K562 (cell line): ENCODE measurements around the gene SHANK2. TPM values are rescaled to one million over a fixed set of nuclear protein-coding genes. Genes with fewer than 3 reads are reported as not detected.
"Not testable (repeated sequence)": the region's sequence is repeated elsewhere in the genome, so short reads cannot be mapped to it uniquely, and the experiment has no call there.

ENCODE experiments used
- ATAC-seq: fragments of 200-7000 bp; cut with Tn5 transposase; 3 replicates; pipeline ENCODE4 v1.9.1; 2020; ENCODE audit warnings: moderate library complexity
- BruUV-seq: library from RNA; stranded (reverse); fragments of 400-500 nt; replicated peaks from 2 replicates; lab custom pipeline; 2021; lab: Mats Ljungman, UMichigan
- CTCF ChIA-PET: fragments of 300-600 bp; formaldehyde crosslinking; extraction: SDS; loops from one replicate; lab custom pipeline; 2021; ENCODE audit warnings: low intra/inter-chr PET ratio; lab: Yijun Ruan, JAX
- POLR2A ChIA-PET: fragments of 300-600, 350-650 bp; sonication (Branson Sonifier 250); formaldehyde crosslinking; extraction: SDS; loops from one replicate; lab custom pipeline; 2021; ENCODE audit warnings: antibody characterized with exemption, inconsistent platforms; lab: Yijun Ruan, JAX
- DNase-seq, 4 experiments: peaks; one replicate each; pipeline versions ENCODE4 v3.0.0 to v3.0.0-alpha.2; 2011 to 2018; ENCODE audit warnings: low spot score in 3 of 4, mixed read lengths in 3 of 4; ENCODE audit errors: extremely low read depth in 1 of 4
- FAIRE-seq: peaks from 2 replicates; lab custom pipeline; 2011; peaks lifted over from hg19 to GRCh38; lab: Jason Lieb, UNC
- H2AFZ ChIP-seq: 2 replicates; pipeline ENCODE4 v1.6.0; 2011; ENCODE audit warnings: low read depth, low read length, control low read depth, inconsistent platforms
- H3K27ac ChIP-seq: fragments of 200-600 bp; 3 replicates; pipeline ENCODE4 v1.8.0; 2011; ENCODE audit warnings: low read depth, mild to moderate bottlenecking, control low read depth, inconsistent platforms, low read length, moderate library complexity, mixed read lengths; ENCODE audit errors: extremely low read depth
- H3K27me3 ChIP-seq, 2 experiments: fragments of 300-600 bp in 1 of 2; 2 replicates in 1 of 2; 3 replicates in 1 of 2; pipeline versions ENCODE4 v1.6.0 to v1.8.0; 2011; ENCODE audit warnings: inconsistent platforms in 2 of 2, low read length in 2 of 2, mild to moderate bottlenecking in 1 of 2, mixed read lengths in 1 of 2, moderate library complexity in 1 of 2; ENCODE audit not compliant: control insufficient read depth in 2 of 2, insufficient read depth in 2 of 2
- H3K36me3 ChIP-seq: fragments of 300-600 bp; 3 replicates; pipeline ENCODE4 v1.8.0; 2011; ENCODE audit warnings: mild to moderate bottlenecking, low read length, inconsistent platforms; ENCODE audit not compliant: control insufficient read depth, insufficient read depth
- H3K4me1 ChIP-seq, 2 experiments: fragments of 200-600 bp in 1 of 2; replicated peaks in 1 of 2; 2 replicates in 1 of 2; 3 replicates in 1 of 2; pipeline versions ENCODE4 v1.5.1 to v1.8.0; 2011; ENCODE audit warnings: inconsistent platforms in 2 of 2, low read length in 2 of 2, mild to moderate bottlenecking in 1 of 2, mixed read lengths in 1 of 2, moderate library complexity in 1 of 2; ENCODE audit not compliant: control insufficient read depth in 2 of 2, insufficient read depth in 2 of 2
- H3K4me2 ChIP-seq: 2 replicates; pipeline ENCODE4 v1.6.1; 2011; ENCODE audit warnings: low read length, control low read depth, inconsistent platforms, mixed read lengths; ENCODE audit not compliant: insufficient read depth
- H3K4me3 ChIP-seq: fragments of 200-600 bp; sonication (generic), shearing (Covaris generic); 2 replicates; pipeline ENCODE4 v1.5.1; 2016; ENCODE audit warnings: control low read depth, inconsistent platforms
- H3K79me2 ChIP-seq: fragments of 200-600 bp; 3 replicates; pipeline ENCODE4 v1.8.0; 2011; ENCODE audit warnings: low read length, inconsistent platforms; ENCODE audit not compliant: control insufficient read depth, insufficient read depth
- H3K9ac ChIP-seq, 2 experiments: 2 replicates each; pipeline versions ENCODE4 v1.6.0 to v1.6.1; 2011; ENCODE audit warnings: low read depth in 2 of 2, low read length in 2 of 2, control low read depth in 1 of 2, inconsistent platforms in 1 of 2, mild to moderate bottlenecking in 1 of 2, mixed read lengths in 1 of 2; ENCODE audit not compliant: insufficient read depth in 1 of 2
- H3K9me1 ChIP-seq: one replicate; pipeline ENCODE4 v1.6.0; 2011; ENCODE audit warnings: inconsistent platforms, mild to moderate bottlenecking, low read length, moderate library complexity; ENCODE audit not compliant: control insufficient read depth, insufficient read depth
- H3K9me3 ChIP-seq: replicated peaks from 2 replicates; pipeline ENCODE4 v1.5.1; 2011; ENCODE audit warnings: low read depth, low read length, inconsistent platforms; ENCODE audit not compliant: control insufficient read depth, insufficient read depth
- H4K20me1 ChIP-seq: replicated peaks from 2 replicates; pipeline ENCODE4 v1.6.1; 2011; ENCODE audit warnings: low read length, inconsistent platforms, mixed read lengths; ENCODE audit not compliant: control insufficient read depth, insufficient read depth
- GATAD2A ChIP-seq: fragments of 450-650 bp; IDR thresholded peaks from 2 replicates; pipeline ENCODE4 v1.6.1; 2017
- HMG20A ChIP-seq: fragments of 450-650 bp; formaldehyde crosslinking; conservative IDR thresholded peaks from 2 replicates; pipeline ENCODE4 v1.4.0; 2020; ENCODE audit warnings: mild to moderate bottlenecking, mixed read lengths
- HNRNPH1 ChIP-seq: fragments of 200-400 bp; formaldehyde crosslinking; optimal IDR thresholded peaks from 2 replicates; pipeline ENCODE3; 2017; ENCODE audit warnings: low read depth, mild to moderate bottlenecking, low read length, moderate library complexity
- KAT2B ChIP-seq: IDR thresholded peaks from one replicate; pipeline ENCODE4 v1.6.1; 2012; ENCODE audit warnings: low read depth, mild to moderate bottlenecking, control low read depth, inconsistent platforms, low read length, moderate library complexity
- MED1 ChIP-seq: sonication (generic); formaldehyde crosslinking; IDR thresholded peaks from 2 replicates; pipeline ENCODE4 v1.8.1; 2023; ENCODE audit warnings: missing genetic modification reagents, borderline replicate concordance
- MYC ChIP-seq, 2 experiments: fragments of 250-450 bp in 1 of 2; sonication (Bioruptor Pico) in 1 of 2; IDR thresholded peaks; 2 replicates each; pipeline versions ENCODE4 v1.5.1 to v1.6.1; 2012 to 2021; ENCODE audit warnings: low read depth in 2 of 2, borderline replicate concordance in 1 of 2, improper control_type of control experiment in 1 of 2, low read length in 1 of 2, mild to moderate bottlenecking in 1 of 2, moderate library complexity in 1 of 2
- STAT5A ChIP-seq: IDR thresholded peaks from 2 replicates; pipeline ENCODE4 v1.6.1; 2012; ENCODE audit warnings: low read length, inconsistent platforms, borderline replicate concordance
- ZBTB2 ChIP-seq: fragments of 450-650 bp; IDR thresholded peaks from 2 replicates; pipeline ENCODE4 v1.6.1; 2016; ENCODE audit warnings: antibody characterized with exemption
- ZNF121 ChIP-seq: sonication (generic); formaldehyde crosslinking; conservative IDR thresholded peaks from 2 replicates; pipeline ENCODE4 v1.8.0; 2022; ENCODE audit warnings: missing genetic modification reagents
- ZNF146 ChIP-seq: IDR thresholded peaks from one replicate; pipeline ENCODE4 v1.6.1; 2018; ENCODE audit warnings: missing compliant biosample characterization; ENCODE audit not compliant: unreplicated experiment
- ZNF316 ChIP-seq: fragments of 450-650 bp; IDR thresholded peaks from 2 replicates; pipeline ENCODE4 v1.6.1; 2016
- WGBS: fragments of 100-300 bp; shearing (Covaris generic); methylation state at CpG from one replicate; pipeline ENCODE4 v1.1.6; 2016; ENCODE audit warnings: low coverage, mixed read lengths; ENCODE audit not compliant: insufficient coverage; ENCODE audit errors: missing lambda C conversion rate; 5-methylcytosine and 5-hydroxymethylcytosine counted together
- in situ Hi-C: fragments of 300-500 bp; cut with MboI; formaldehyde crosslinking; loops from 4 replicates; pipeline ENCODE4 v1.15.0; 2018; ENCODE audit warnings: inconsistent platforms, mixed read lengths
- intact Hi-C: fragments of 100-400 bp; cut with micrococcal nuclease; formaldehyde crosslinking; loops from 2 replicates; pipeline ENCODE4 v1.14.2; 2022
- polyA plus RNA-seq, 8 experiments: library from polyadenylated mRNA; depleted of rRNA in 4 of 8; stranded (reverse) in 5 of 8; unstranded in 3 of 8; fragments of >200 nt; fragmentation: Nextera tagmentation in 2 of 8; fragmentation: Illumina TruSeq in 1 of 8; extraction: Ambion mirVana in 2 of 8; extraction: Trizol in 1 of 8; gene quantifications; 2 replicates each; pipeline versions ENCODE4 v1.2.1 to v1.2.3, GENCODE V29; 2011 to 2014; ENCODE audit warnings: inconsistent platforms in 1 of 8, missing spikeins in 1 of 8
- total RNA-seq, 7 experiments: library from RNA; depleted of rRNA in 6 of 7; stranded (reverse); fragments of >200 nt in 6 of 7; fragmentation: Illumina TruSeq in 2 of 7; extraction: Trizol in 2 of 7; gene quantifications; 2 replicates each; pipeline versions ENCODE4 v1.2.1 to v1.2.3, GENCODE V29; 2011 to 2021; ENCODE audit warnings: low replicate concordance in 1 of 7

The SHANK2 gene
- total and polyA plus RNA-seq, 9 of the 15 experiments (the other 6 are each of a cell fraction or from before 2014, with no cell fraction given): 0.04 to 0.07 TPM; not detected in 7

- no peak for TF ChIP-seq STAT5A
Measured at GRCh38 chr11:71235719-71236118, 16.7 kb downstream of the SHANK2 start (continued).

- H3K4me3 ChIP-seq, in situ Hi-C loops, DNase-seq, intact Hi-C loops, H3K79me2 ChIP-seq, BruUV-seq, H3K4me2 ChIP-seq, FAIRE-seq, H4K20me1 ChIP-seq, CTCF ChIA-PET, H3K27ac ChIP-seq, H3K9ac ChIP-seq, H3K9me1 ChIP-seq, H3K9me3 ChIP-seq, H3K36me3 ChIP-seq, H2AFZ ChIP-seq, ATAC-seq, H3K4me1 ChIP-seq: not testable (repeated sequence)
- 1% methylated on average over 20 of the region's 22 CpGs for WGBS
- peaks cover 6 to 33% of the 10 kb centered on the region in 2 experiments; a peak in 3 of 5 replicates for H3K27me3 ChIP-seq
- POLR2A ChIA-PET: interaction anchor here (0.8 kb wide), 1 partner anchor 11 kb away, joined by 3 read pairs; no protein-coding TSS in a partner anchor
Measured at GRCh38 chr11:71233896-71234852, 18.2 kb downstream of the SHANK2 start.

GRCh38 chr11:71232364-71232763 is 20.0 kb downstream of the SHANK2 start:
- Histone ChIP-seq H3K9me3 (no peaks in the 10 kb centered on the region), H3K79me2 (no peaks in the 10 kb centered on the region), H3K27ac (no peak overlapping the region), H3K36me3 (no peaks in the 10 kb centered on the region), H3K4me3 (no peak overlapping the region), H3K9me1 (no peaks in the 10 kb centered on the region), H3K4me2 (no peak overlapping the region), H2AFZ (no peak overlapping the region), H3K4me1 (no peaks in the 10 kb centered on the region), H3K27me3 (peaks cover 2 to 23% of the 10 kb centered on the region in 2 experiments; a peak in 3 of 5 replicates), H3K9ac (no peak overlapping the region), H4K20me1 (no peaks in the 10 kb centered on the region)
- in situ Hi-C loops (no loop called here), intact Hi-C loops (no loop called here)
- no peak for FAIRE-seq
- POLR2A ChIA-PET: no interaction called here
- CTCF ChIA-PET: no interaction called here
- BruUV-seq: no TSS peak
- WGBS: 0% methylated on average over 3 of the region's 3 CpGs
- ATAC-seq: no peak
- DNase-seq: no peak
- TF ChIP-seq MED1 (CRISPR knock-in tag) (no peak), GATAD2A (no peak), ZBTB2 (no peak), ZNF146 (CRISPR knock-in tag) (no peak), ZNF316 (no peak), HMG20A (CRISPR knock-in tag) (no peak), HNRNPH1 (no peak), KAT2B (no peak), ZNF121 (CRISPR knock-in tag) (no peak), MYC (IDR thresholded peaks at IDR 0.05; ENCODE audit: low read depth, low read length) (no peak), MYC (CRISPR knock-in tag; IDR thresholded peaks at IDR 0.05; ENCODE audit: borderline replicate concordance, low read depth) (no peak)
